GM23338 (cell line): ENCODE data around the gene SLC35E2B. TPM values are rescaled to one million over a fixed set of nuclear protein-coding genes. Genes with fewer than 3 reads are reported as not detected.

Experiments
- ATAC-seq: fragments of 200-7000 bp; cut with Tn5 transposase; 3 replicates; pipeline ENCODE4 v1.9.1; 2020
- DNase-seq: peaks from one replicate; pipeline ENCODE4 v3.0.0-alpha.2; 2015; ENCODE audit warnings: low spot score
- H2AFZ ChIP-seq: fragments of 200-600 bp; sonication (generic); 2 replicates; pipeline ENCODE4 v1.8.0; 2016; ENCODE audit warnings: antibody characterized with exemption, mild to moderate bottlenecking, moderate library complexity
- H3F3A ChIP-seq: fragments of 200-600 bp; sonication (generic); replicated peaks from 2 replicates; pipeline ENCODE4 v1.8.0; 2017; ENCODE audit warnings: antibody characterized with exemption, mixed run types, low read depth
- H3K27ac ChIP-seq: fragments of 200-600 bp; sonication (generic); 2 replicates; pipeline ENCODE4 v1.6.1; 2016; ENCODE audit warnings: low read depth
- H3K27me3 ChIP-seq: fragments of 200-600 bp; sonication (generic); 2 replicates; pipeline ENCODE4 v1.8.0; 2016; ENCODE audit warnings: mild to moderate bottlenecking, mixed run types, moderate library complexity; ENCODE audit not compliant: insufficient read depth
- H3K36me3 ChIP-seq: fragments of 200-600 bp; sonication (generic); 2 replicates; pipeline ENCODE4 v1.8.0; 2016; ENCODE audit warnings: mild to moderate bottlenecking; ENCODE audit not compliant: insufficient read depth
- H3K4me1 ChIP-seq: fragments of 200-600 bp; sonication (generic); 2 replicates; pipeline ENCODE4 v1.8.0; 2016; ENCODE audit warnings: mild to moderate bottlenecking, moderate library complexity; ENCODE audit not compliant: insufficient read depth
- H3K4me2 ChIP-seq: fragments of 200-600 bp; sonication (generic); 2 replicates; pipeline ENCODE4 v1.7.1; 2017; ENCODE audit warnings: mixed run types
- H3K4me3 ChIP-seq: fragments of 200-600 bp; sonication (generic); 2 replicates; pipeline ENCODE4 v1.6.1; 2016; ENCODE audit warnings: mixed run types
- H3K79me2 ChIP-seq: fragments of 200-600 bp; sonication (generic); replicated peaks from 2 replicates; pipeline ENCODE4 v1.8.0; 2017; ENCODE audit warnings: mild to moderate bottlenecking; ENCODE audit not compliant: insufficient read depth
- H3K9me2 ChIP-seq: fragments of 200-600 bp; sonication (generic); 2 replicates; pipeline ENCODE4 v1.8.0; 2017; ENCODE audit not compliant: insufficient read depth
- H4K20me1 ChIP-seq: fragments of 200-600 bp; sonication (generic); replicated peaks from 2 replicates; pipeline ENCODE4 v1.8.0; 2017; ENCODE audit warnings: mild to moderate bottlenecking; ENCODE audit not compliant: insufficient read depth
- H3K27ac Mint-ChIP-seq: 2 replicates; pipeline ENCODE4 v1.8.0; 2020; ENCODE audit warnings: inconsistent platforms, mild to moderate bottlenecking, moderate library complexity, mixed read lengths
- H3K27me3 Mint-ChIP-seq: 3 replicates; pipeline ENCODE4 v1.8.0; 2022; ENCODE audit warnings: low read depth, mild to moderate bottlenecking, moderate library complexity, mixed read lengths, inconsistent platforms; ENCODE audit not compliant: insufficient read depth, poor library complexity
- H3K36me3 Mint-ChIP-seq: 3 replicates; pipeline ENCODE4 v1.8.0; 2021; ENCODE audit warnings: low read depth, mild to moderate bottlenecking, inconsistent platforms, moderate library complexity, mixed read lengths
- H3K4me1 Mint-ChIP-seq: 3 replicates; pipeline ENCODE4 v1.8.0; 2020; ENCODE audit warnings: mild to moderate bottlenecking, inconsistent platforms, mixed read lengths
- H3K4me3 Mint-ChIP-seq: 3 replicates; pipeline ENCODE4 v1.8.0; 2021; ENCODE audit warnings: moderate library complexity, mild to moderate bottlenecking, inconsistent platforms, mixed read lengths
- H3K9me3 Mint-ChIP-seq: 3 replicates; pipeline ENCODE4 v1.8.0; 2020; ENCODE audit warnings: moderate library complexity, mild to moderate bottlenecking, inconsistent platforms, mixed read lengths
- CREB1 ChIP-seq: fragments of 250-450 bp; sonication (Bioruptor Pico); IDR thresholded peaks from 2 replicates; pipeline ENCODE4 v1.5.0; 2020; ENCODE audit warnings: low read depth, mild to moderate bottlenecking, moderate library complexity
- CTCF ChIP-seq, 2 experiments: fragments of 200-600 bp in 1 of 2; sonication (generic) in 1 of 2; conservative IDR thresholded peaks; 2 replicates each; pipeline versions ENCODE4 v1.5.1 to v1.6.1; 2016 to 2017; ENCODE audit warnings: antibody characterized with exemption in 2 of 2, low read depth in 2 of 2, mild to moderate bottlenecking in 2 of 2, moderate library complexity in 1 of 2
- EZH2 ChIP-seq: fragments of 200-600 bp; sonication (generic); IDR thresholded peaks from one replicate; pipeline ENCODE4 v1.8.0; 2017; ENCODE audit warnings: antibody characterized with exemption, mild to moderate bottlenecking, low read depth; ENCODE audit not compliant: unreplicated experiment
- EZH2phosphoT487 ChIP-seq: fragments of 200-600 bp; sonication (generic); IDR thresholded peaks from one replicate; pipeline ENCODE4 v1.8.1; 2018; ENCODE audit warnings: antibody characterized with exemption; ENCODE audit not compliant: unreplicated experiment
- JUNB ChIP-seq: IDR thresholded peaks from one replicate; pipeline ENCODE4 v1.6.1; 2016; ENCODE audit warnings: antibody characterized with exemption; ENCODE audit not compliant: unreplicated experiment
- NANOG ChIP-seq: IDR thresholded peaks from 2 replicates; pipeline ENCODE4 v1.6.1; 2016; ENCODE audit warnings: antibody characterized with exemption, borderline replicate concordance
- POLR2AphosphoS5 ChIP-seq: IDR thresholded peaks from 2 replicates; pipeline ENCODE4 v1.6.1; 2016; ENCODE audit warnings: antibody characterized with exemption, low read depth
- STAT1 ChIP-seq: IDR thresholded peaks from one replicate; pipeline ENCODE4 v1.6.1; 2016; ENCODE audit warnings: antibody characterized with exemption; ENCODE audit not compliant: unreplicated experiment
- ZNF331 ChIP-seq: fragments of 250-450 bp; sonication (Bioruptor Pico); IDR thresholded peaks from 2 replicates; pipeline ENCODE4 v1.5.0; 2020; ENCODE audit warnings: low read depth, mild to moderate bottlenecking, moderate library complexity
- ZNF462 ChIP-seq: fragments of 250-450 bp; sonication (Bioruptor Pico); IDR thresholded peaks from 2 replicates; pipeline ENCODE4 v1.5.0; 2020; ENCODE audit warnings: mild to moderate bottlenecking, moderate library complexity
- polyA plus RNA-seq: library from polyadenylated mRNA; unstranded; fragments of >200 nt; fragmentation: Nextera tagmentation; extraction: Ambion mirVana; gene quantifications from 2 replicates; pipeline ENCODE4 v1.2.1, GENCODE V29; 2016
- total RNA-seq: library from RNA; depleted of rRNA; stranded (reverse); fragments of >200 nt; shearing (Covaris generic); gene quantifications from 2 replicates; pipeline ENCODE4 v1.2.3, GENCODE V29; 2014
- TF ChIP-seq, protein P1 (sequence below): IDR thresholded peaks from 2 replicates; pipeline ENCODE4 v1.6.1; 2016; ENCODE audit warnings: antibody characterized with exemption

SLC35E2B gene
- total and polyA plus RNA-seq, 2 experiments from 2014 or later = 16.8 to 63.0 TPM

GRCh38 chr1:1665815-1666251 is 26.8 kb downstream of the SLC35E2B start:
- Histone ChIP-seq H4K20me1 (no peaks in the 10 kb centered on the region; the same call in 1 of the 2 replicates), H3K4me2 (no peak overlapping the region), H3F3A (no peaks in the 10 kb centered on the region), H3K4me3 (no peak overlapping the region), H3K27me3 (no peaks in the 10 kb centered on the region), H3K27ac (no peak overlapping the region), H2AFZ (no peak overlapping the region), H3K79me2 (no peaks in the 10 kb centered on the region), H3K9me2 (no peaks in the 10 kb centered on the region), H3K36me3 (no peaks in the 10 kb centered on the region; the same call in 1 of the 2 replicates), H3K4me1 (no peaks in the 10 kb centered on the region)
- H3K9me3 Mint-ChIP-seq = no peaks in the 10 kb centered on the region
- no peaks in the 10 kb centered on the region for H3K4me1 Mint-ChIP-seq
- no peak overlapping the region for H3K27ac Mint-ChIP-seq
- H3K4me3 Mint-ChIP-seq = no peak overlapping the region
- DNase-seq (peak; percentile 47), ATAC-seq (peak; percentile 92)
- TF ChIP-seq CTCF (conservative IDR thresholded peaks at IDR 0.05; ENCODE audit: low read depth in 2 of 2) (peak; percentile 65 to 76), STAT1 (no peak)
- H3K36me3 Mint-ChIP-seq = peaks cover 29% of the 10 kb centered on the region
- peaks cover 5% of the 10 kb centered on the region for H3K27me3 Mint-ChIP-seq

- no peak overlapping the region for H3K4me2 ChIP-seq
- H3F3A ChIP-seq = no peaks in the 10 kb centered on the region
- no peak overlapping the region for H3K27ac ChIP-seq
- H3K9me2 ChIP-seq = no peaks in the 10 kb centered on the region
- no peaks in the 10 kb centered on the region for H3K27me3 ChIP-seq
- no peaks in the 10 kb centered on the region; the same call in 1 of the 2 replicates for H3K36me3 ChIP-seq
- DNase-seq (no peak), ATAC-seq (no peak)
- peaks cover 5% of the 10 kb centered on the region for H3K27me3 Mint-ChIP-seq
- no peaks in the 10 kb centered on the region for H3K9me3 Mint-ChIP-seq
- H3K4me3 ChIP-seq = no peak overlapping the region
- H3K36me3 Mint-ChIP-seq = peaks cover 29% of the 10 kb centered on the region
- H3K4me3 Mint-ChIP-seq = no peak overlapping the region
- no peaks in the 10 kb centered on the region for H3K79me2 ChIP-seq
- no peaks in the 10 kb centered on the region for H3K4me1 Mint-ChIP-seq
- no peak overlapping the region for H2AFZ ChIP-seq
- no peak overlapping the region for H3K27ac Mint-ChIP-seq
- no peaks in the 10 kb centered on the region; the same call in 1 of the 2 replicates for H4K20me1 ChIP-seq
- no peaks in the 10 kb centered on the region for H3K4me1 ChIP-seq
- no peak for TF ChIP-seq CREB1 (CRISPR knock-in tag)
- TF ChIP-seq STAT1 = no peak
- TF ChIP-seq POLR2AphosphoS5 = no peak
- no peak for TF ChIP-seq EZH2
- no peak for TF ChIP-seq NANOG
- no peak for TF ChIP-seq JUNB
- TF ChIP-seq, protein P1, sequence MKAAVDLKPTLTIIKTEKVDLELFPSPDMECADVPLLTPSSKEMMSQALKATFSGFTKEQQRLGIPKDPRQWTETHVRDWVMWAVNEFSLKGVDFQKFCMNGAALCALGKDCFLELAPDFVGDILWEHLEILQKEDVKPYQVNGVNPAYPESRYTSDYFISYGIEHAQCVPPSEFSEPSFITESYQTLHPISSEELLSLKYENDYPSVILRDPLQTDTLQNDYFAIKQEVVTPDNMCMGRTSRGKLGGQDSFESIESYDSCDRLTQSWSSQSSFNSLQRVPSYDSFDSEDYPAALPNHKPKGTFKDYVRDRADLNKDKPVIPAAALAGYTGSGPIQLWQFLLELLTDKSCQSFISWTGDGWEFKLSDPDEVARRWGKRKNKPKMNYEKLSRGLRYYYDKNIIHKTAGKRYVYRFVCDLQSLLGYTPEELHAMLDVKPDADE = no peak
- no peak for TF ChIP-seq EZH2phosphoT487
- no peak for TF ChIP-seq ZNF331 (CRISPR knock-in tag)
- TF ChIP-seq ZNF462 (CRISPR knock-in tag) = no peak
These were observed 27.4 kb downstream of the SLC35E2B start for GRCh38 chr1:1664941-1665814.
